OCI-LY7 (cell line): ENCODE data around the gene KRTAP5-5.

Experiments
- CTCF ChIP-seq: fragments of 200-600 bp; sonication (generic); conservative IDR thresholded peaks from 2 replicates; pipeline ENCODE4 v1.5.1; 2014; ENCODE audit warnings: mild to moderate bottlenecking, antibody characterized with exemption, low read length, moderate library complexity, mixed read lengths
- EZH2phosphoT487 ChIP-seq: fragments of 200-600 bp; sonication (generic); IDR thresholded peaks from 2 replicates; pipeline ENCODE4 v1.6.1; 2018; ENCODE audit warnings: low read depth, borderline replicate concordance, mild to moderate bottlenecking, mixed run types, antibody characterized with exemption, low read length, moderate library complexity, mixed read lengths

DNA sequence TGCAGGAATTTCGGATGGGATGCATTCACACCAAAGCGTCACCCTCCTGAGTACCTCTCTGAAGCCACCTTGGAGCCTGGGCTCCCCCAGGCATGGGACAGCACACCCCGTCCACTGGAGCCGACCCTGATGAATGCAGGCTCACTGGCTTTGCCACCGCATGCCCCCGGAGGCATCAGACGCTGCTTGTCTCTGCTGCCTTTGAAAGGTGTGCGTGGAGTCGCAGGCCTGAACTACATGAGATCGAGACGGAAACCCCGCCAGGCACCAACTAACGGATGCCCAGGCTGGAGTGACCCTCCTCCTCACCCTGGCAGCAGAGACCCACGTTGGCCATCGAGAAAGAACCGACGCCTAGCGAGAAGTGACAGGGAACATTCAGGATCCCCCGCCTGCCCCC is 22.5 kb downstream of the KRTAP5-5 start:
- no peak for TF ChIP-seq CTCF
- TF ChIP-seq EZH2phosphoT487 = no peak
